Measurements from ENCODE around the gene FBXW8. TPM values are rescaled to one million over a fixed set of nuclear protein-coding genes. Genes with fewer than 3 reads are reported as not detected.

The FBXW8 gene
- total RNA-seq, 1 donor from 2014 or later, result 7.3 TPM

- peaks cover 3% of the 10 kb centered on the region for H3K9me3 Mint-ChIP-seq
- H3K4me1 Mint-ChIP-seq (ENCODE audit: low read depth), result peaks cover 73% of the 10 kb centered on the region
- H3K27ac Mint-ChIP-seq, result no peak overlapping the region
- no peak overlapping the region for H3K4me3 Mint-ChIP-seq
- peaks cover 19% of the 10 kb centered on the region for H3K36me3 Mint-ChIP-seq (ENCODE audit: low read depth)
- no peaks in the 10 kb centered on the region for H3K27me3 Mint-ChIP-seq (ENCODE audit: insufficient read depth)
- DNase-seq (ENCODE audit: low spot score), result no peak
- intact Hi-C loops (cut with micrococcal nuclease), result loop anchor here (5.0 to 10.0 kb wide), 3 partner anchors 383 to 1115 kb away; no protein-coding TSS in a partner anchor
Measured at GRCh38 chr12:116919706-116920485, 9.1 kb downstream of the FBXW8 start.

- Mint-ChIP-seq H3K4me3 (no peak overlapping the region), H3K4me1 (ENCODE audit: low read depth) (peaks cover 75% of the 10 kb centered on the region), H3K9me3 (peaks cover 2% of the 10 kb centered on the region), H3K36me3 (ENCODE audit: low read depth) (peaks cover 14% of the 10 kb centered on the region), H3K27ac (no peak overlapping the region), H3K27me3 (ENCODE audit: insufficient read depth) (no peaks in the 10 kb centered on the region)
- DNase-seq (ENCODE audit: low spot score), result no peak
- intact Hi-C loops (cut with micrococcal nuclease), result loop anchor here (5.0 to 10.0 kb wide), 3 partner anchors 384 to 1114 kb away; no protein-coding TSS in a partner anchor
Measured at GRCh38 chr12:116920939-116921338, 10.2 kb downstream of the FBXW8 start.

- peak overlapping the region; percentile 53 for H3K4me3 Mint-ChIP-seq
- H3K4me1 Mint-ChIP-seq (ENCODE audit: low read depth), result peaks cover 74% of the 10 kb centered on the region
- no peaks in the 10 kb centered on the region for H3K27me3 Mint-ChIP-seq (ENCODE audit: insufficient read depth)
- DNase-seq (ENCODE audit: low spot score), result no peak
- H3K27ac Mint-ChIP-seq, result peak overlapping the region; percentile 71
- H3K36me3 Mint-ChIP-seq (ENCODE audit: low read depth), result peaks cover 14% of the 10 kb centered on the region
- no peaks in the 10 kb centered on the region for H3K9me3 Mint-ChIP-seq
- intact Hi-C loops (cut with micrococcal nuclease), result loop anchor here (1.0 to 10.0 kb wide), 9 partner anchors 12 to 1112 kb away; partner anchors contain the start of genes FBXW8, MAP1LC3B2, RNFT2 and SPRING1
Measured at GRCh38 chr12:116922194-116922897, 11.6 kb downstream of the FBXW8 start.

- intact Hi-C loops (cut with micrococcal nuclease), result loop anchor here (1.0 to 10.0 kb wide), 5 partner anchors 106 to 1110 kb away; partner anchors contain the start of gene TESC
- H3K27ac Mint-ChIP-seq, result peak overlapping the region; percentile 54
- H3K4me1 Mint-ChIP-seq (ENCODE audit: low read depth), result peaks cover 61% of the 10 kb centered on the region
- no peaks in the 10 kb centered on the region for H3K9me3 Mint-ChIP-seq
- DNase-seq (ENCODE audit: low spot score), result peak; percentile 54
- peaks cover 28% of the 10 kb centered on the region for H3K36me3 Mint-ChIP-seq (ENCODE audit: low read depth)
- H3K4me3 Mint-ChIP-seq, result peak overlapping the region; percentile 68
- no peaks in the 10 kb centered on the region for H3K27me3 Mint-ChIP-seq (ENCODE audit: insufficient read depth)
Measured at GRCh38 chr12:116924558-116925453, 14.1 kb downstream of the FBXW8 start.

GRCh38 chr12:116926283-116927243, 15.8 kb downstream of the FBXW8 start:
- peaks cover 29% of the 10 kb centered on the region for H3K36me3 Mint-ChIP-seq (ENCODE audit: low read depth)
- H3K9me3 Mint-ChIP-seq, result no peaks in the 10 kb centered on the region
- H3K4me1 Mint-ChIP-seq (ENCODE audit: low read depth), result peaks cover 46% of the 10 kb centered on the region
- no peak overlapping the region for H3K4me3 Mint-ChIP-seq
- H3K27me3 Mint-ChIP-seq (ENCODE audit: insufficient read depth), result no peaks in the 10 kb centered on the region
- intact Hi-C loops (cut with micrococcal nuclease), result loop anchor here (10.0 kb wide), 1 partner anchor 1108 kb away; no protein-coding TSS in a partner anchor
- H3K27ac Mint-ChIP-seq, result no peak overlapping the region
- DNase-seq (ENCODE audit: low spot score), result no peak

GRCh38 chr12:116927244-116927940, 16.6 kb downstream of the FBXW8 start:
- H3K27ac Mint-ChIP-seq, result no peak overlapping the region
- H3K9me3 Mint-ChIP-seq, result no peaks in the 10 kb centered on the region
- H3K4me1 Mint-ChIP-seq (ENCODE audit: low read depth), result peaks cover 42% of the 10 kb centered on the region
- no peak for DNase-seq (ENCODE audit: low spot score)
- H3K27me3 Mint-ChIP-seq (ENCODE audit: insufficient read depth), result no peaks in the 10 kb centered on the region
- no peak overlapping the region for H3K4me3 Mint-ChIP-seq
- intact Hi-C loops (cut with micrococcal nuclease), result loop anchor here (10.0 kb wide), 1 partner anchor 1107 kb away; no protein-coding TSS in a partner anchor
- peaks cover 35% of the 10 kb centered on the region for H3K36me3 Mint-ChIP-seq (ENCODE audit: low read depth)

GRCh38 chr12:116928504-116928903, 17.8 kb downstream of the FBXW8 start:
- no peaks in the 10 kb centered on the region for H3K9me3 Mint-ChIP-seq
- no peaks in the 10 kb centered on the region for H3K27me3 Mint-ChIP-seq (ENCODE audit: insufficient read depth)
- H3K4me3 Mint-ChIP-seq, result no peak overlapping the region
- peaks cover 37% of the 10 kb centered on the region for H3K4me1 Mint-ChIP-seq (ENCODE audit: low read depth)
- DNase-seq (ENCODE audit: low spot score), result no peak
- intact Hi-C loops (cut with micrococcal nuclease), result loop anchor here (10.0 kb wide), 1 partner anchor 1106 kb away; no protein-coding TSS in a partner anchor
- peaks cover 37% of the 10 kb centered on the region for H3K36me3 Mint-ChIP-seq (ENCODE audit: low read depth)
- no peak overlapping the region for H3K27ac Mint-ChIP-seq

GRCh38 chr12:116929885-116930284, 19.1 kb downstream of the FBXW8 start:
- peaks cover 36% of the 10 kb centered on the region for H3K36me3 Mint-ChIP-seq (ENCODE audit: low read depth)
- intact Hi-C loops (cut with micrococcal nuclease), result loop anchor here (10.0 kb wide), 1 partner anchor 1105 kb away; no protein-coding TSS in a partner anchor
- H3K9me3 Mint-ChIP-seq, result no peaks in the 10 kb centered on the region
- H3K4me3 Mint-ChIP-seq, result no peak overlapping the region
- H3K27ac Mint-ChIP-seq, result no peak overlapping the region
- H3K27me3 Mint-ChIP-seq (ENCODE audit: insufficient read depth), result no peaks in the 10 kb centered on the region
- DNase-seq (ENCODE audit: low spot score), result no peak
- H3K4me1 Mint-ChIP-seq (ENCODE audit: low read depth), result peaks cover 27% of the 10 kb centered on the region

- no peak for DNase-seq (ENCODE audit: low spot score)
- no peak overlapping the region for H3K27ac Mint-ChIP-seq
- no peak overlapping the region for H3K4me3 Mint-ChIP-seq
- H3K9me3 Mint-ChIP-seq, result no peaks in the 10 kb centered on the region
- H3K4me1 Mint-ChIP-seq (ENCODE audit: low read depth), result peaks cover 9% of the 10 kb centered on the region
- peaks cover 38% of the 10 kb centered on the region for H3K36me3 Mint-ChIP-seq (ENCODE audit: low read depth)
- peaks cover 4% of the 10 kb centered on the region for H3K27me3 Mint-ChIP-seq (ENCODE audit: insufficient read depth)
- intact Hi-C loops (cut with micrococcal nuclease), result no loop called here
Measured at GRCh38 chr12:116931665-116932064, 20.9 kb downstream of the FBXW8 start.

- no peaks in the 10 kb centered on the region for H3K9me3 Mint-ChIP-seq
- no peak for DNase-seq (ENCODE audit: low spot score)
- intact Hi-C loops (cut with micrococcal nuclease), result no loop called here
- H3K27ac Mint-ChIP-seq, result no peak overlapping the region
- no peak overlapping the region for H3K4me3 Mint-ChIP-seq
- H3K4me1 Mint-ChIP-seq (ENCODE audit: low read depth), result peaks cover 7% of the 10 kb centered on the region
- peaks cover 6% of the 10 kb centered on the region for H3K27me3 Mint-ChIP-seq (ENCODE audit: insufficient read depth)
- peaks cover 36% of the 10 kb centered on the region for H3K36me3 Mint-ChIP-seq (ENCODE audit: low read depth)
Measured at GRCh38 chr12:116933091-116933490, 22.3 kb downstream of the FBXW8 start.

Data from activated T-helper 1 cell treated with anti-CD3 and anti-CD28 coated beads, Interleukin-12 subunit alpha, Interleukin-12 subunit beta, Interleukin-2, Interleukin-4 antibody, amounts not matched to agents 30 ng/mL and 10 ng/mL and 1 ng/mL, durations not matched to agents 14 hours and 24 hours and 36 hours (primary cell).